HCT116 (cell line): ENCODE data around the gene FGF19.

Experiments used
- ATF3 ChIP-seq: IDR thresholded peaks from 2 replicates; pipeline ENCODE4 v1.6.1; 2012
- POLR2A ChIP-seq: IDR thresholded peaks from 2 replicates; pipeline ENCODE4 v1.7.0; 2011; ENCODE audit warnings: borderline replicate concordance; ENCODE audit not compliant: insufficient read depth, insufficient read length; ENCODE audit errors: extremely low read depth
- REST ChIP-seq: IDR thresholded peaks from 2 replicates; pipeline ENCODE4 v1.6.1; 2012; ENCODE audit warnings: low read depth

DNA sequence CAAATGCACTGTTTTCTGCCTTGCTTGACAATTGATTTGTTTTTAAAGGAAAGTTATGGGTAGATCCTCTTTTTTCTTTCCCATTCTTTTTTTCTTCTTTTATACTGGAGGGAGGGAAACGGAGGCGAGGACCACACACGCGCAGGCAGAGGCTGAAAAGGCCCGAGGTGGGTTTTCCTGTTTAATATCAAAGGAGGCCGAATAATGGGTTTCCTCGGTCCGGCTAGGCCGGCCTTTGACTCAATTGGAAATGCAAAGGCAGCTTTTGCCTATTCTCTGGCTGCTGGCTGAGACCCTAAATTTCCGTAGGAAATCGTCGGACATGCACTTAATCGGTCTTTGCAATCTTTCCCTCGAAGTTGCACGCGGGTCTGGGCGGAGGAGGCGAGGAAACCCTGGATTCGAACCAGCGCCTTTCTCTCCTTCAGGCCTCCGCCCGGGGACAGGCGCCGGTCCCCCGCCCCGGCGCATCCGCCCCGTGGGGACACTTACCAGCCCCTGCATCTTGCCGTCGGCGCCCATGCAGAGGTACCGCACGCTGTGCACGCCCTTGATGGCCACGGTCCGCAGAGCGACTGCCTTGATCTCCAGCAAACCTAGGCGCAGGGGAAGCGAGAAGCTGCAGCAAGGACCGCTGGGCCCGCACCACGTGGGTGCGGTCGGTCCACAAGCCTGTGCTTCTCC, 911 bp downstream of the FGF19 start:
- TF ChIP-seq REST (no peak), ATF3 (no peak), POLR2A (no peak)
